Neural cell (in vitro differentiated cells): Measurements from ENCODE around the gene CAPN5. TPM values are rescaled to one million over a fixed set of nuclear protein-coding genes. Genes with fewer than 3 reads are reported as not detected.

Source experiments
- H2AFZ ChIP-seq: fragments of 200-600, 300-800 bp; sonication (generic), shearing (Covaris generic); 2 replicates; pipeline ENCODE4 v1.6.0; 2014; ENCODE audit warnings: low read depth, mild to moderate bottlenecking, antibody characterized with exemption, low read length, moderate library complexity
- H3F3A ChIP-seq: fragments of 200-600 bp; shearing (Covaris generic); 2 replicates; pipeline ENCODE4 v1.6.1; 2016; ENCODE audit warnings: mild to moderate bottlenecking, moderate library complexity, mixed read lengths, antibody characterized with exemption, low read length; ENCODE audit not compliant: insufficient read depth, poor library complexity, severe bottlenecking
- H3K27ac ChIP-seq: fragments of 200-600, 300-800 bp; sonication (generic), shearing (Covaris generic); 2 replicates; pipeline ENCODE4 v1.5.1; 2014; ENCODE audit warnings: mild to moderate bottlenecking, low read length, moderate library complexity
- H3K27me3 ChIP-seq: fragments of 300-800, 200-600 bp; sonication (generic), shearing (Covaris generic); 2 replicates; pipeline ENCODE4 v1.6.0; 2014; ENCODE audit warnings: mild to moderate bottlenecking, low read depth, low read length, moderate library complexity; ENCODE audit not compliant: insufficient read depth
- H3K36me3 ChIP-seq: fragments of 300-800, 200-600 bp; sonication (generic), shearing (Covaris generic); 2 replicates; pipeline ENCODE4 v1.5.1; 2014; ENCODE audit warnings: mild to moderate bottlenecking, antibody characterized with exemption, low read length, moderate library complexity; ENCODE audit not compliant: insufficient read depth
- H3K4me2 ChIP-seq: fragments of 300-800, 200-600 bp; sonication (generic), shearing (Covaris generic); 2 replicates; pipeline ENCODE4 v1.6.0; 2014; ENCODE audit warnings: mild to moderate bottlenecking, low read length
- H3K4me3 ChIP-seq: fragments of 300-800, 200-600 bp; sonication (generic), shearing (Covaris generic); 2 replicates; pipeline ENCODE4 v1.5.1; 2014; ENCODE audit warnings: mild to moderate bottlenecking, low read length, moderate library complexity
- H3K79me2 ChIP-seq: fragments of 200-600 bp; shearing (Covaris generic); replicated peaks from 2 replicates; pipeline ENCODE4 v1.6.0; 2014; ENCODE audit warnings: mild to moderate bottlenecking, low read length, moderate library complexity; ENCODE audit not compliant: insufficient read depth
- H3K9ac ChIP-seq: fragments of 300-800, 200-600 bp; sonication (generic), shearing (Covaris generic); 2 replicates; pipeline ENCODE4 v1.6.1; 2016; ENCODE audit warnings: mild to moderate bottlenecking, low read length, mixed read lengths
- H3K9me2 ChIP-seq: fragments of 200-600 bp; shearing (Covaris generic); 2 replicates; pipeline ENCODE4 v1.6.1; 2016; ENCODE audit warnings: mild to moderate bottlenecking, low read length, mixed read lengths; ENCODE audit not compliant: insufficient read depth
- H3K9me3 ChIP-seq: fragments of 200-600, 300-800 bp; sonication (generic), shearing (Covaris generic); 2 replicates; pipeline ENCODE4 v1.6.1; 2016; ENCODE audit warnings: mild to moderate bottlenecking, mixed run types, low read length, moderate library complexity, mixed read lengths
- H4K20me1 ChIP-seq: fragments of 200-600 bp; shearing (Covaris generic); 2 replicates; pipeline ENCODE4 v1.6.1; 2016; ENCODE audit warnings: mild to moderate bottlenecking, mixed run types; ENCODE audit not compliant: insufficient read depth
- EP300 ChIP-seq: fragments of 450-650 bp; conservative IDR thresholded peaks from 2 replicates; pipeline ENCODE4 v1.6.1; 2014; ENCODE audit warnings: antibody characterized with exemption, mild to moderate bottlenecking, moderate library complexity; ENCODE audit not compliant: poor library complexity, severe bottlenecking
- EZH2 ChIP-seq: fragments of 200-600, 300-800 bp; shearing (Covaris generic), sonication (generic); IDR thresholded peaks from 2 replicates; pipeline ENCODE4 v1.6.1; 2014; ENCODE audit warnings: antibody characterized with exemption, low read length, borderline replicate concordance, mild to moderate bottlenecking; ENCODE audit not compliant: insufficient read depth, poor library complexity, severe bottlenecking
- MXI1 ChIP-seq: fragments of 450-650 bp; conservative IDR thresholded peaks from 2 replicates; pipeline ENCODE4 v1.6.1; 2014; ENCODE audit warnings: antibody characterized with exemption, mild to moderate bottlenecking; ENCODE audit not compliant: poor library complexity, severe bottlenecking
- POLR2AphosphoS5 ChIP-seq: IDR thresholded peaks from 2 replicates; pipeline ENCODE4 v1.6.1; 2012
- RAD21 ChIP-seq: fragments of 450-650 bp; conservative IDR thresholded peaks from 2 replicates; pipeline ENCODE4 v1.6.1; 2014; ENCODE audit warnings: antibody characterized with exemption, mild to moderate bottlenecking, moderate library complexity
- SMC3 ChIP-seq: fragments of 450-650 bp; conservative IDR thresholded peaks from 2 replicates; pipeline ENCODE4 v1.6.1; 2014; ENCODE audit warnings: antibody characterized with exemption, mild to moderate bottlenecking, moderate library complexity; ENCODE audit not compliant: poor library complexity
- TAF1 ChIP-seq: IDR thresholded peaks from 2 replicates; pipeline ENCODE4 v1.6.1; 2012; ENCODE audit warnings: low read depth
- polyA plus RNA-seq: library from polyadenylated mRNA; depleted of rRNA; stranded (reverse); fragments of >200 nt; gene quantifications from 2 replicates; pipeline ENCODE4 v1.2.3, GENCODE V29; 2014
- TF ChIP-seq, protein P1 (sequence below): IDR thresholded peaks from 2 replicates; pipeline ENCODE4 v1.6.1; 2012; ENCODE audit warnings: borderline replicate concordance
- TF ChIP-seq, protein P2 (sequence below): fragments of 450-650 bp; IDR thresholded peaks from 2 replicates; pipeline ENCODE4 v1.5.1; 2014; ENCODE audit warnings: antibody characterized with exemption, mild to moderate bottlenecking, moderate library complexity; ENCODE audit not compliant: poor library complexity, severe bottlenecking

The CAPN5 gene
- polyA plus RNA-seq, 1 donor from 2014 or later: 20.5 TPM

DNA sequence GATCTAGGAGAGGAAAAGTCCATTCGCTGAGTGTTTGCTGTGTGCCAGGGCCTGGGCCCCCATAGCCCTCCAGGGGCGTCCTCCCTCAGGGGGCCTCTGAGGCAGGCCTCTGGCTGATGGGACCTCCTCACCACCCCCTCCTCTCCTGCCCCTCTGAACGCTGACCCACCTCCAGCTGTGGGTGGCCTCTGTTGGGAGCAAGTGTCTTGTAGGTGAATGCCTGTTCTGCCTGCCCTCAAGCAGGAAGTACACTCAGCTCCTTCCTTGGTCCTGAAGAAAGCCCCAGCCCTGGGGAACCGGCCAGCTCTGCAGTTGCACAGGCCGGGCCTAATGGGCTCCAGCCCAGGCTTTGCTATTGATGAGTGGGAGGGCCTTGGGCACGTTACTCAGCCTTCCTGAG, 64.8 kb downstream of the CAPN5 start:
- Histone ChIP-seq H3K79me2 (no peaks in the 10 kb centered on the region), H3F3A (no peaks in the 10 kb centered on the region), H3K4me2 (no peak overlapping the region), H3K27me3 (no peaks in the 10 kb centered on the region), H3K9me2 (no peaks in the 10 kb centered on the region), H3K36me3 (no peaks in the 10 kb centered on the region), H3K4me3 (no peak overlapping the region), H3K9me3 (no peaks in the 10 kb centered on the region), H3K9ac (no peak overlapping the region), H2AFZ (no peak overlapping the region), H3K27ac (no peak overlapping the region), H4K20me1 (no peaks in the 10 kb centered on the region)
- no peak for TF ChIP-seq POLR2AphosphoS5
- TF ChIP-seq, protein P1, sequence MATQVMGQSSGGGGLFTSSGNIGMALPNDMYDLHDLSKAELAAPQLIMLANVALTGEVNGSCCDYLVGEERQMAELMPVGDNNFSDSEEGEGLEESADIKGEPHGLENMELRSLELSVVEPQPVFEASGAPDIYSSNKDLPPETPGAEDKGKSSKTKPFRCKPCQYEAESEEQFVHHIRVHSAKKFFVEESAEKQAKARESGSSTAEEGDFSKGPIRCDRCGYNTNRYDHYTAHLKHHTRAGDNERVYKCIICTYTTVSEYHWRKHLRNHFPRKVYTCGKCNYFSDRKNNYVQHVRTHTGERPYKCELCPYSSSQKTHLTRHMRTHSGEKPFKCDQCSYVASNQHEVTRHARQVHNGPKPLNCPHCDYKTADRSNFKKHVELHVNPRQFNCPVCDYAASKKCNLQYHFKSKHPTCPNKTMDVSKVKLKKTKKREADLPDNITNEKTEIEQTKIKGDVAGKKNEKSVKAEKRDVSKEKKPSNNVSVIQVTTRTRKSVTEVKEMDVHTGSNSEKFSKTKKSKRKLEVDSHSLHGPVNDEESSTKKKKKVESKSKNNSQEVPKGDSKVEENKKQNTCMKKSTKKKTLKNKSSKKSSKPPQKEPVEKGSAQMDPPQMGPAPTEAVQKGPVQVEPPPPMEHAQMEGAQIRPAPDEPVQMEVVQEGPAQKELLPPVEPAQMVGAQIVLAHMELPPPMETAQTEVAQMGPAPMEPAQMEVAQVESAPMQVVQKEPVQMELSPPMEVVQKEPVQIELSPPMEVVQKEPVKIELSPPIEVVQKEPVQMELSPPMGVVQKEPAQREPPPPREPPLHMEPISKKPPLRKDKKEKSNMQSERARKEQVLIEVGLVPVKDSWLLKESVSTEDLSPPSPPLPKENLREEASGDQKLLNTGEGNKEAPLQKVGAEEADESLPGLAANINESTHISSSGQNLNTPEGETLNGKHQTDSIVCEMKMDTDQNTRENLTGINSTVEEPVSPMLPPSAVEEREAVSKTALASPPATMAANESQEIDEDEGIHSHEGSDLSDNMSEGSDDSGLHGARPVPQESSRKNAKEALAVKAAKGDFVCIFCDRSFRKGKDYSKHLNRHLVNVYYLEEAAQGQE: no peak
- TF ChIP-seq SMC3: no peak
- no peak for TF ChIP-seq MXI1
- TF ChIP-seq EP300: no peak
- TF ChIP-seq, protein P2, sequence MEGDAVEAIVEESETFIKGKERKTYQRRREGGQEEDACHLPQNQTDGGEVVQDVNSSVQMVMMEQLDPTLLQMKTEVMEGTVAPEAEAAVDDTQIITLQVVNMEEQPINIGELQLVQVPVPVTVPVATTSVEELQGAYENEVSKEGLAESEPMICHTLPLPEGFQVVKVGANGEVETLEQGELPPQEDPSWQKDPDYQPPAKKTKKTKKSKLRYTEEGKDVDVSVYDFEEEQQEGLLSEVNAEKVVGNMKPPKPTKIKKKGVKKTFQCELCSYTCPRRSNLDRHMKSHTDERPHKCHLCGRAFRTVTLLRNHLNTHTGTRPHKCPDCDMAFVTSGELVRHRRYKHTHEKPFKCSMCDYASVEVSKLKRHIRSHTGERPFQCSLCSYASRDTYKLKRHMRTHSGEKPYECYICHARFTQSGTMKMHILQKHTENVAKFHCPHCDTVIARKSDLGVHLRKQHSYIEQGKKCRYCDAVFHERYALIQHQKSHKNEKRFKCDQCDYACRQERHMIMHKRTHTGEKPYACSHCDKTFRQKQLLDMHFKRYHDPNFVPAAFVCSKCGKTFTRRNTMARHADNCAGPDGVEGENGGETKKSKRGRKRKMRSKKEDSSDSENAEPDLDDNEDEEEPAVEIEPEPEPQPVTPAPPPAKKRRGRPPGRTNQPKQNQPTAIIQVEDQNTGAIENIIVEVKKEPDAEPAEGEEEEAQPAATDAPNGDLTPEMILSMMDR: no peak
- TF ChIP-seq RAD21: no peak
- TF ChIP-seq EZH2: no peak
- TF ChIP-seq TAF1: no peak

DNA sequence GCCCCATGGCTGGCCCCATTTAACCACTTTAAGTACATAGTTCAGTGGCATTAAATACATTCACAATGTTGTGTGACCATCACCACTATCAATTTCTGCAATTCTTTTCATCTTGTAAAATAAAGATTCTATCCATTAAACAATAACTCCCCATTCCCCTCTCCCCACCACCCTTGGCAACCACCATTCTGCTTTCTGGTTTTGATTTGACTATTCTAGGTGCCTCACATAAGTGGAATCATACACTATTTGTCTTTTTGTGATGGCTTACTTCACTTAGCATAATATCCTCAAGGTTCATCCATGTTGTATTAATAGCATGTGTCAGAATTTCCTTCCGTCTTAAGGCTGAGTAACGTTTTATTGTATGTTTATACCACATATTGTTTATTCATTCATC, 68.3 kb downstream of the CAPN5 start:
- Histone ChIP-seq H3K27me3 (no peaks in the 10 kb centered on the region), H3K79me2 (no peaks in the 10 kb centered on the region), H2AFZ (no peak overlapping the region), H3K4me2 (no peak overlapping the region), H3F3A (no peaks in the 10 kb centered on the region), H4K20me1 (no peaks in the 10 kb centered on the region), H3K9ac (no peak overlapping the region), H3K27ac (no peak overlapping the region), H3K9me3 (no peaks in the 10 kb centered on the region), H3K4me3 (no peak overlapping the region), H3K9me2 (no peaks in the 10 kb centered on the region), H3K36me3 (no peaks in the 10 kb centered on the region)
- TF ChIP-seq MXI1: no peak
- TF ChIP-seq EZH2: no peak

DNA sequence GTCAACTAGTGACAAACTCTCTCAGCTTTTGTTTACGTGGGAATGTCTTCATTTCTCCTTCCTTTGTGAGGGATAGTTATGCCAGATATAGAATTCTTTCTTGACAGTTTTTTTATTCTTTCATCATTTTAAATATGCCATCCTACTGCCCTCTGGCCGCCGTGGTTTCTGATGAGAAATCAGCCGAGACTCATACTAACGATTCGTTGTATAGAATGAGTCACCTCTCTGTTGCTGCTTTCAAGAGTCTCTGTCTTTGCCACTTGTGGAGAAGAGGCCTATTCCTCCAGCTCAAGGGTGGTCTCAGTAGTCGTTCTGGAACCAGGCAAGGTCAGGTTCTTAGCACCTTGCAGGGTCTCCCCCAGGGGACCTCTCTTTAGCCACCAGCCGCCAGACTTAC, 69.3 kb downstream of the CAPN5 start:
- H3K9me3 ChIP-seq: no peaks in the 10 kb centered on the region
- no peaks in the 10 kb centered on the region for H3K27me3 ChIP-seq
- TF ChIP-seq RAD21 (no peak), EP300 (no peak), EZH2 (no peak), MXI1 (no peak), SMC3 (no peak), TAF1 (no peak), POLR2AphosphoS5 (no peak)
- TF ChIP-seq, protein P2: no peak
- TF ChIP-seq, protein P1: no peak
- H3K36me3 ChIP-seq: no peaks in the 10 kb centered on the region
- H3K9ac ChIP-seq: no peak overlapping the region
- no peak overlapping the region for H3K27ac ChIP-seq
- H3K4me2 ChIP-seq: no peak overlapping the region
- H3F3A ChIP-seq: no peaks in the 10 kb centered on the region
- H3K4me3 ChIP-seq: no peak overlapping the region
- H2AFZ ChIP-seq: no peak overlapping the region
- H3K79me2 ChIP-seq: no peaks in the 10 kb centered on the region
- no peaks in the 10 kb centered on the region for H4K20me1 ChIP-seq
- H3K9me2 ChIP-seq: no peaks in the 10 kb centered on the region
